GM12873 (cell line): ENCODE data around the gene KRT85.

Experiments
- TF ChIP-seq, protein P1 (sequence below): IDR thresholded peaks from 2 replicates; pipeline ENCODE4 v1.5.1; 2012; ENCODE audit warnings: low read depth, mild to moderate bottlenecking, moderate library complexity, low read length, control low read depth; ENCODE audit not compliant: insufficient read depth; ENCODE audit errors: missing control alignments

KRT85 gene

GRCh38 chr12:52400906-52401305, 33.6 kb upstream of the KRT85 start:
- TF ChIP-seq, protein P1, sequence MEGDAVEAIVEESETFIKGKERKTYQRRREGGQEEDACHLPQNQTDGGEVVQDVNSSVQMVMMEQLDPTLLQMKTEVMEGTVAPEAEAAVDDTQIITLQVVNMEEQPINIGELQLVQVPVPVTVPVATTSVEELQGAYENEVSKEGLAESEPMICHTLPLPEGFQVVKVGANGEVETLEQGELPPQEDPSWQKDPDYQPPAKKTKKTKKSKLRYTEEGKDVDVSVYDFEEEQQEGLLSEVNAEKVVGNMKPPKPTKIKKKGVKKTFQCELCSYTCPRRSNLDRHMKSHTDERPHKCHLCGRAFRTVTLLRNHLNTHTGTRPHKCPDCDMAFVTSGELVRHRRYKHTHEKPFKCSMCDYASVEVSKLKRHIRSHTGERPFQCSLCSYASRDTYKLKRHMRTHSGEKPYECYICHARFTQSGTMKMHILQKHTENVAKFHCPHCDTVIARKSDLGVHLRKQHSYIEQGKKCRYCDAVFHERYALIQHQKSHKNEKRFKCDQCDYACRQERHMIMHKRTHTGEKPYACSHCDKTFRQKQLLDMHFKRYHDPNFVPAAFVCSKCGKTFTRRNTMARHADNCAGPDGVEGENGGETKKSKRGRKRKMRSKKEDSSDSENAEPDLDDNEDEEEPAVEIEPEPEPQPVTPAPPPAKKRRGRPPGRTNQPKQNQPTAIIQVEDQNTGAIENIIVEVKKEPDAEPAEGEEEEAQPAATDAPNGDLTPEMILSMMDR, result no peak

GRCh38 chr12:52399756-52400155, 32.5 kb upstream of the KRT85 start:
- TF ChIP-seq, protein P1, result no peak

- TF ChIP-seq, protein P1, result no peak
Measured at GRCh38 chr12:52398176-52398575, 30.9 kb upstream of the KRT85 start.

DNA sequence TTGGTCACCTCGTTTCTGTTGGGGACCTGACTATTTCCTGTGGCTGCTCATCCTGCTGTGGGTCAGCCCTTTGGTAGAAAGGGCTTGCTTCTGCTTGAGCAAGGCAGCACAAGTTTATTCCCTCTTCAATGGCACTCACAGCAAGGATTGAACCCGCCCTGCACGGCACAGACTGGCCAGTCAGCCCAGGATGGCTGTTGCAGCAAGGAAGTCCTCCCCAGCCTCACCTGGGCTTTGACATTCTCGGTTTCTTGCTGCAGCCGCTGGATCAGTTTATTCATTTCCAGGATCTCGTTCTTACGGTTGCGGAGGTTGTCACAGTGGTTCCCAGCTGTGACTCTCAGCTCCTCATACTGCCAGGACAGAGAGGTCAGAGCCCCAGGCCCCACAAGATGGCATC, 29.4 kb upstream of the KRT85 start:
- TF ChIP-seq, protein P1, result no peak

- TF ChIP-seq, protein P1, result peak; percentile 55
Measured at GRCh38 chr12:52395761-52396434, 28.6 kb upstream of the KRT85 start.

GRCh38 chr12:52394836-52395405, 27.6 kb upstream of the KRT85 start:
- TF ChIP-seq, protein P1, result no peak

DNA sequence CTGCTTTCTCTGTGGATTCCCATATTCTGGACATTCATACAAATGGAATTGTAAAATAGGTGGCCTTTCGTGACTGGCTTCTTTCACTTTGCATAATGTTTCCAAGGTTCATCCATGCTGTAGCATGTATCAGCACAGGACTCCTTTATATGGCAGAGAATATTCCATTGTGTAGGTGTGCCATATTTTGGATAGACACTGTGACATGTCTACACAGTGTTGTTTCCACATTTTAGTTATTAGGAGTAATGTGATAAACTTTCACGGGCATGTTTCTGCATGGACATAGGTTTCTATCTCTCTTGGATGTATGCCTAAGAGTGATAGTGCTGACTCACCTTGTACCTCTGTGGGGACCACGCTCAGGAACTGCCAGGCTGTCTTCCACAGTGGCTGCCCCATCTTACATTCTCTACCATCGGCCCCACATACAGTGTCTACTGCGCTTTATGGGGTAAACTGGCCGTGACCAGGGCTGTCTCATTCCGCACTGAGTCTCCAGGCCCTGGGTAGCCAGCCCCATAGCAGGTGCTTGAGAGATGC, 25.3 kb upstream of the KRT85 start:
- TF ChIP-seq, protein P1, result no peak
